Ramos (cell line): ENCODE results near the gene KRT31.
"Not testable (repeated sequence)": the region's sequence is repeated elsewhere in the genome, so short reads cannot be mapped to it uniquely, and the experiment has no call there.

ENCODE experiments used
- in situ Hi-C: fragments of 300-500 bp; cut with MboI; formaldehyde crosslinking; loops from one replicate; pipeline ENCODE4 v1.14.3; 2022; ENCODE audit warnings: low sequenced_read_pairs; ENCODE audit not compliant: unreplicated experiment

KRT31 gene

GRCh38 chr17:41347869-41348760 lies 49.3 kb downstream of the KRT31 start:
- in situ Hi-C loops = no loop called here

- in situ Hi-C loops = not testable (repeated sequence)
Observed at GRCh38 chr17:41346421-41346820, 51.0 kb downstream of the KRT31 start.

GRCh38 chr17:41345992-41346391 lies 51.4 kb downstream of the KRT31 start:
- in situ Hi-C loops = no loop called here
